ENCODE measurements around the gene SHOC1.
"Not testable (repeated sequence)": the region's sequence is repeated elsewhere in the genome, so short reads cannot be mapped to it uniquely, and the experiment has no call there.

SHOC1 gene

GRCh38 chr9:111815285-111816070 is 20.7 kb upstream of the SHOC1 start:
- no peaks in the 10 kb centered on the region; the same call in 1 of the 2 replicates for H3K27me3 ChIP-seq (replicated peaks; ENCODE audit: control insufficient read depth, insufficient read depth, low read length)
- TF ChIP-seq, protein P1, sequence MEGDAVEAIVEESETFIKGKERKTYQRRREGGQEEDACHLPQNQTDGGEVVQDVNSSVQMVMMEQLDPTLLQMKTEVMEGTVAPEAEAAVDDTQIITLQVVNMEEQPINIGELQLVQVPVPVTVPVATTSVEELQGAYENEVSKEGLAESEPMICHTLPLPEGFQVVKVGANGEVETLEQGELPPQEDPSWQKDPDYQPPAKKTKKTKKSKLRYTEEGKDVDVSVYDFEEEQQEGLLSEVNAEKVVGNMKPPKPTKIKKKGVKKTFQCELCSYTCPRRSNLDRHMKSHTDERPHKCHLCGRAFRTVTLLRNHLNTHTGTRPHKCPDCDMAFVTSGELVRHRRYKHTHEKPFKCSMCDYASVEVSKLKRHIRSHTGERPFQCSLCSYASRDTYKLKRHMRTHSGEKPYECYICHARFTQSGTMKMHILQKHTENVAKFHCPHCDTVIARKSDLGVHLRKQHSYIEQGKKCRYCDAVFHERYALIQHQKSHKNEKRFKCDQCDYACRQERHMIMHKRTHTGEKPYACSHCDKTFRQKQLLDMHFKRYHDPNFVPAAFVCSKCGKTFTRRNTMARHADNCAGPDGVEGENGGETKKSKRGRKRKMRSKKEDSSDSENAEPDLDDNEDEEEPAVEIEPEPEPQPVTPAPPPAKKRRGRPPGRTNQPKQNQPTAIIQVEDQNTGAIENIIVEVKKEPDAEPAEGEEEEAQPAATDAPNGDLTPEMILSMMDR (IDR thresholded peaks at IDR 0.05; ENCODE audit: insufficient read depth, low read length, poor library complexity, severe bottlenecking): no peak
- H3K4me3 ChIP-seq (replicated peaks; ENCODE audit: low read depth, low read length): no peak overlapping the region
- no peak for DNase-seq (ENCODE audit: extremely low read depth, insufficient read length)
- no peaks in the 10 kb centered on the region for H3K36me3 ChIP-seq (ENCODE audit: control insufficient read depth, insufficient read depth, low read length)

DNA sequence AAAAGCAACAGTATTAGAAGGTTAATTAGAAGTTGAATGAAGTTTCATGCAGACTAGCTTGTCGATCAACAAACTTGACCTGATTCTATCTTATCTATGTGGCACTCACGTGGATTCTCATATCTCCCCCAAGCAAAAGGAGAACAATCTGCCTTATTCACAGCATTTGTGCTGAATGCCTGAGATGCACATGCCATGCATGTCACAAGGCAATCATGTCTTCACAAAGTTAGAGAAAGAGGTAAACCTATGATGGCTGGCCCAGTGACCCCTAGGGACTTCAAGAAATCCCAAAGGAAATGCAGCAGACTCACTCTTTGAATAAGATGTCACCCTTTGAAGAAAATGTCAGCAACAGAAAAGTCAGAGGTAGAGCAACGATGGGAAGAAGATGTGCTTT is 17.6 kb upstream of the SHOC1 start:
- H3K36me3 ChIP-seq (ENCODE audit: control insufficient read depth, insufficient read depth, low read length): no peaks in the 10 kb centered on the region
- H3K27me3 ChIP-seq (replicated peaks; ENCODE audit: control insufficient read depth, insufficient read depth, low read length): no peaks in the 10 kb centered on the region

DNA sequence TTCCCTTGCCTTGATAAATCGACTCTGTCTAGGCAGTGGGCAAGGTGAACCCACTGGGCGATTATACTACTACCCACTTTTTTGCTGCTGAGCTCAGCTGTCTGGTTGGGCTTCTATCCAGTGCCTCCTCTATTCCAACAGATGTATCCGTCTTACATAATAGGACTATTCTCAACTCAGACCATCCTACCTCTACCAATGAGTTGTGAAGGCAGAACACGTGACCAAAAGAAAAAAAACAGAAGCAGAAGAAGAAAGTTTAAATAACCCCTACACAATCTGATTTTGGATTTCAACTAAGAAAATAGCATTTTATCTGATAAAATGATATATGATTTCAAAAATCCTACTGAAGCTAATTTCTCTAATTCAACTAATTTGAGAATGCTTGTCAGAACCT is 16.2 kb upstream of the SHOC1 start:
- TF ChIP-seq, protein P1 (IDR thresholded peaks at IDR 0.05; ENCODE audit: insufficient read depth, low read length, poor library complexity, severe bottlenecking): no peak

More for the DNA sequence above, 17.6 kb upstream of the SHOC1 start:
- H3K4me3 ChIP-seq (replicated peaks; ENCODE audit: low read depth, low read length): no peak overlapping the region
- TF ChIP-seq, protein P1 (IDR thresholded peaks at IDR 0.05; ENCODE audit: insufficient read depth, low read length, poor library complexity, severe bottlenecking): no peak
- no peak for DNase-seq (ENCODE audit: extremely low read depth, insufficient read length)

DNA sequence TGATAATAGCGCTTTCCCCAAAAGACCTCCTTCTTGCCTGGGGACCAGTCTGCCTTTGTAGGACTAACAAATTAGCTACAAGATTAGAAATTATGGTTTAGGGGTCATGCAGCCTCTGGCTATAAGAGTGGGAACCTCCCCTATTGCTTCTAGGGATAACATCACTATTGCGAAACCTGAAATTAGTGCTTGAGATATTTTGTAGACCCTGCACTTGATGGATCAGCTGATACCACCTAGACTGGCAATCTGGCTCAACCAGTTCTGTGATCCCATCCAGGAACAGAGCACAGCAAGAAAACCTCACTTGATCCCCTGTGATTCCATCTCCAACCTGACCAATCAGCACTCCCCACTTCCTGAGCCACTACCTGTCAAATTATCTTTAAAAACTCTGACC is 15.7 kb upstream of the SHOC1 start:
- not testable (repeated sequence) for H3K4me3 ChIP-seq (replicated peaks; ENCODE audit: low read depth, low read length); H3K27me3 ChIP-seq (replicated peaks; ENCODE audit: control insufficient read depth, insufficient read depth, low read length); H3K36me3 ChIP-seq (ENCODE audit: control insufficient read depth, insufficient read depth, low read length); DNase-seq (ENCODE audit: extremely low read depth, insufficient read length)

More for the DNA sequence above, 16.2 kb upstream of the SHOC1 start:
- Histone ChIP-seq H3K4me3 (replicated peaks; ENCODE audit: low read depth, low read length) (no peak overlapping the region), H3K36me3 (ENCODE audit: control insufficient read depth, insufficient read depth, low read length) (no peaks in the 10 kb centered on the region), H3K27me3 (replicated peaks; ENCODE audit: control insufficient read depth, insufficient read depth, low read length) (no peaks in the 10 kb centered on the region)
- DNase-seq (ENCODE audit: extremely low read depth, insufficient read length): no peak

GRCh38 chr9:111807197-111807596 is 12.5 kb upstream of the SHOC1 start:
- DNase-seq (ENCODE audit: extremely low read depth, insufficient read length): no peak
- no peaks in the 10 kb centered on the region for H3K27me3 ChIP-seq (replicated peaks; ENCODE audit: control insufficient read depth, insufficient read depth, low read length)
- H3K36me3 ChIP-seq (ENCODE audit: control insufficient read depth, insufficient read depth, low read length): no peaks in the 10 kb centered on the region
- TF ChIP-seq, protein P1 (IDR thresholded peaks at IDR 0.05; ENCODE audit: insufficient read depth, low read length, poor library complexity, severe bottlenecking): no peak
- no peak overlapping the region for H3K4me3 ChIP-seq (replicated peaks; ENCODE audit: low read depth, low read length)

- H3K4me3 ChIP-seq (replicated peaks; ENCODE audit: low read depth, low read length): no peak overlapping the region
- no peak for DNase-seq (ENCODE audit: extremely low read depth, insufficient read length)
- H3K36me3 ChIP-seq (ENCODE audit: control insufficient read depth, insufficient read depth, low read length): no peaks in the 10 kb centered on the region
- TF ChIP-seq, protein P1 (IDR thresholded peaks at IDR 0.05; ENCODE audit: insufficient read depth, low read length, poor library complexity, severe bottlenecking): no peak
- no peaks in the 10 kb centered on the region for H3K27me3 ChIP-seq (replicated peaks; ENCODE audit: control insufficient read depth, insufficient read depth, low read length)
Measured at GRCh38 chr9:111806259-111806658, 11.5 kb upstream of the SHOC1 start.

Data from GM06990 (cell line).